ENCODE measurements around the gene NR3C1.

NR3C1 gene

DNA sequence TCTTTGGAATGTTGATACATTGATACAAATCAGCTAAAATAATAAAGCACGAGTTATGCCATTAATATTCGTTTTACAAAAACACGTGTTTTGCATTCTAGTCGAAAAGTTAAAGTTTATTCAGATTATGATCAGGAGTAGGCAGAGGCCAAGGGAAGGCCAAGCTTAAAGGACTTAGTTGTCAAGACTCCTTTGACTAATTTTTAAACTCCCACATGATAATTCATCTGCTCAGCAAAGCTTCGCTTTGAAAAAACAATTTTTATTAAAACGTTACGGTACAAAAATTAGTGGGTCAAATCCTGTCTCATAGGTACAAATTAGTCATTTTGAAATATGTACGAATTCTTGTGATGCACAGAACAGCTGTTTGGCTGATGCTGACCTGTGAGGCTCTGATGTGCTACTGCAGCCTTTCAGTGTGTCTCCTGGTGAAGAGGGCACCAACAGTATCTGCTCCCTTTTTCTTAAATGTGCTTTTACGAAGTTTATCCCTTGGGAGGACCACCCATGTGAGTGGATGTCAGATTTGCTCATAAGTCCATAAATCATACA, 23.0 kb upstream of the NR3C1 start:
- DNase-seq (ENCODE audit: low read depth, low spot score), result no peak

DNA sequence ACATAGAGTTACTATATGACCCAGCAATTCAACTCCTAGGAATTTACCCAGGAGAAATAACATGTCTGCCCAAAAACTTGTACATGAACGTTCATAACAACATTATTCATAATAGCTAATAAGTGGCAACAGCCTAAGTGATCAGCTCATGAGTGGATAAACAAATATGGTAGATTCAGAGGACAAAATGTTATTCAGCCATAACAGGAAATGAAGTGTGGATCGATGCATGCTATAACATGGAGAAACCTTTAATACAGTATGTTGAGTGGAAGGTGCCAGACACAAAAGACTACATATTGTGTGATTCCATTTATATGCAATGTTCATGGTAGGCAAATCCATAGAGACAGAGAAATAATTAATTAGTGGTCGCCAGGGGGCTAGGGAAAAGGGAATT, 22.3 kb upstream of the NR3C1 start:
- no peak for DNase-seq (ENCODE audit: low read depth, low spot score)

DNA sequence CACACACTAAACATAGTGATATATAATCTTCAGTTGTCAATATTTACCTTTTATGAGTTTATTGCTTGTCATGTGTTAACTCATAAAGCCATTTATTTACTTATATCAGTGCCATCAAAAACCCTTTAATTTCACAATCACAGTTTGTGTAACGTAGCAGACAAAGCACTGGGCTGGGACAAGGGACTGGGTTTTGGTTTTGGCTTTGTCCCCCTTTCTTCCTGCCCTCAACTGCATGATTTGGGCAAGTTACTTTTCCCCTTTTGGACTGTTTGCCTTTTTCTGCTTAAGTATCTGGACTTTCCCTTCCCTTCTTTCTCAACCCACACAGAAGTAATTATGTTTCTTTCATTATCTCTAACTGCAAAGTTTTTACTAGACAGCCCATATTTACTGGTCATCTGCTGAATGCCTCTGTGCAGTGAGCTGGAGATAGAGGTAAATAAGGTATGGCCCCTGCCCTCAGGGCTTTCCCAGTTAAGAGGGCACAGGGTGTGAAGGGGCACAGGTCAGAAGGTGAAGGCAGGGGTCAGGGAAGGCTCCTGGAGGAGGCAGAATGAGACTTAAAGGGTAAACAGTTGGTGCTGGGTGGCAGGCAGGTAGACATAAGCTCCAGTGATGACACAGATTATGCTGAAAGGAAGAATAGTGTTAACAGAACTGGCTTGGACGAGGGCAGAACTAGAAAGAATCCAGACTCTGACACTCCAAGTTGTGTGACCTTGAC, 14.8 kb upstream of the NR3C1 start:
- no peak for DNase-seq (ENCODE audit: low read depth, low spot score)

DNA sequence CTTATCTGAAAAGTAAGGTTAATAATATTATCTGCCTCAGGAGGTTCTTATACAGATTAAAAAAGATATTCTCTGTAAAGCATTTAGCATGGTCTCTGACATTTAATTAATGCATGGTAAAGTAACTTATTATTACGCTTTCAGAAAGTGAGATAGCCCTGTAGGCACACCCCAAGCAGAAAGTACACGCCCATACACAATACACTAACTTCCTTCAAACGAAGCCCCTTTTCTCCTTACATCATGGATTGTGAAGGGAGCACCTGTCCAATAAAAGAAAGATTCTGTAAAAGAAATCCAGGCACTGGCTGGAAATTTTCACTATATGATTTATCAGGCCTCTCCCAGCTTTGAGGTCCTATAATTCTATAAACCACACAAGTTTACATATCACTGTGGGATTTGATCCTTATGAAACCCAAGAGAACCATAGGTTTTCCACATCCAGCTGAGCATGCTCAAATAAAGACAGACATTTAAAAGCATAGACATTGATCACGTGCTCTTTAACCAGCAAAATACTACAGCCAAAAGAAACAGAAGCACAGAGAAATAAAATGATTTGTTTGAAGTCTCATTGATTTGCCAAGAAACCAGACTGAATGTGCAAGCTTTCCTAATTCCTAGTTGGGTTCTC, 14.1 kb upstream of the NR3C1 start:
- DNase-seq (ENCODE audit: low read depth, low spot score), result no peak

DNA sequence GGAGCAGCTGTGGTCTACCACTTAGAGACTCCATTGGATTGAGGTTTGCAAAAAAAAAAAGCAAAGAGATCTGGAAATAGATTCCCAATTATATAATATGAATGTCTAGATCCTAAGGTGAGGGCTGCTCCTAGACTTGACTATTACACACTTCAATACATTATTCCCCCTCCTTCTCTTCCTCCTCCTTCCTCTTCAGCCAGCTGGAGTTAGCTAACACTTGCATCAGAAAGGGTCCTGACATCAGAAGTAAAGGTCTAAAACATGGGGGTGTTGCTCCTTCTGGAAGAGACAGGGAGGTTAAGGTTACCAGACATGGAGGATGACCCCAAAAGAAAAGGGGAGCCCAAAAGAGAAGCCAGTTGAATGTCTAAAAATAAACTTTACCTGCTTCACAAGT, 12.9 kb upstream of the NR3C1 start:
- DNase-seq (ENCODE audit: low read depth, low spot score), result no peak

DNA sequence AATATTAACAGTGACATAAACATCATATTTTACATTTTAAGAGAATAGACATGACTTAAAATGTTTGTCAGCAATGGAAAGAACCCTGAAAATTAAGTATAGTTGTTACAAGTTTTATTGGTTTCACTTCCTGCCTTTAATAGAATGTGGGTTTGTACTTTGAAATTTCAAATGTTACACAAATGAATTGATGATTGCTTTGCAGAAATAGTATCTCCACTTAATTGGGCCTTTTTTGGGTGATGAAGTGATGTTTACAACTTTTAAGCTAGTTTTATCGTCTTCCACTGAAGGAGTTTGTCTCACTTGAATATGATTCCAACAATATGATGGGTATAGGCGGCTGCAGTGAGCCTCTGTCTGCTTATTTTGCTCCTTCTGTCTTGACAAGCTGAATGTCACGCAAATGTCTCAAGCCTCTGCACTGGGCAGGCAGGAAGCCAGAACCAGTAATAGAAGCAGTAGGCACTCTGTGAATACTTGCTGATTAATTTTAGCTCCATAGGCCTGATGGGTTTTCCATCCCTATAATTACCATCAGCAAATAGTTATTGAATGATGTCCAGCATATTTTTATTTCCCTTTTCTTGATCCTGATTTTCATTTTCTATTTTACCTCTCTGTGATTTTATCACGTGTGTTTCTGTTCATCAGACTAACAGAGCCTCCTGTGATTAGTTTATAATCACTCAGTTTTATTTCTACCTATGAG, 10.6 kb upstream of the NR3C1 start:
- no peak for DNase-seq (ENCODE audit: low read depth, low spot score)

DNA sequence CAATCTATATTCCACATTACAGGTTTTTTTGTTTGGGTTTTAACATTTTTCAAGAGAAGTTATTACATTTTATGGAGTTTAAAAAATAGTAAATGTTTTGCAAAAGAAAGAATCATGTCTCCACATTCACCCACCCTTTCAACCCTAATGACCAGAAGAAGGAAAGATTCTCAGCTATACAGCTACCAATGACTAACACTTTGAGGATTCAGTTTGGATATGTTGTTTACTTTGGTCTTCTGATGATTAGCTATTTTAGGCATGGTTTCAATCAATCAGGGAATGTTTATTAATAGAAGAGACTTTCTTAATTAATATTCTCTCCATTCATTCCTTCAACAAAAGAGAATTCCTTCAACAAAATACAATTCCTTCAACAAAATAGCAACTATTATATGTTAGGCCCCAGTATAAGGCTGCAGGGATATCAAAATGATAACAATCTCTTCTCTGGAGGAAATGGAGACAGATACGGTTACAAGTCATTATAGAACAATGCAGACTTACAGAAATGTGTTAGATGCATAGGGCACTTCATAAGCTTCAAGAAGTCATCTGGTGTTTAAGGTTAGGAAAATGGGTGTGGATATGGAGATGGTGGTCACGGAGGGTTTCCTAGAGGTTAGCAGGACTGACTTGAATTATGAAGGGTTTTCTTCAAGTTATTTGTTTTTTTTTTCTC, 9.3 kb upstream of the NR3C1 start:
- DNase-seq (ENCODE audit: low read depth, low spot score), result no peak

DNA sequence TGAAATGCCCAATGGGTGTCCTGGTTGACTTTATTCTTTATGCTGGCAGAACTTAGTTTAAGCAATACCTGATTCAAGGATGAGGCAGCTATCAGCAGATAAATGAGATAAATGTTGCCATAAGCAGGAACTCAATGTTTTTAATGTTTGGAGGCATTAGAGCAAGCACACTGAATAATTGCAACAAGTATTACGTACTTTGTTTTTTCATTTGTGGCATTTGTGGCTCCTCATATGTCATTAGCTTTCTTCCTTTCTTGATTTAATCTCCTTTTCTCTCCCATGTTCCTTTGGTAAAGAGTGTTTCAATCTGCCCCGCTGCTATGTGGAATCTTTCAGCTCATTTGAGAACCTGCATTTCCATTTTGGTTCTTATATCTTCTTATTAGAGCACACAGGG, 6.4 kb upstream of the NR3C1 start:
- DNase-seq (ENCODE audit: low read depth, low spot score), result no peak

DNA sequence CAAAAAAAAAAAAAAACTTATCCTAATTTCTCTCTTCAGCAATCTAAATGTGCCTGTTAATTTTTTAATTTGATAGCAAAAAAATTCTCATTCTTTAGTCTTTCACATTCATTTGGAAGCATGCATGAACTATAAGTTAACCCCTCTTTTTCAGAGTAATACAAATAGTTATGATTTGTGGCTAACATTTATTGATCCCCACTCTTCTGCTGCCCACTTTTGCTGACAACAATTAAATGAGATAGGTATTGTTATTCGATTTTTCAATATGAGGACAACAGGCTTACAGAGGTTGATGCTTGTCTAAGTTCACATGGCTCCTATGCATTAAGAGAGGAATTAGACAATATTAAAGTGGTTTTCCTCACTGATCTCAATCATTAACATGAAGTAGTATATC, 2.9 kb upstream of the NR3C1 start:
- no peak for DNase-seq (ENCODE audit: low read depth, low spot score)

DNA sequence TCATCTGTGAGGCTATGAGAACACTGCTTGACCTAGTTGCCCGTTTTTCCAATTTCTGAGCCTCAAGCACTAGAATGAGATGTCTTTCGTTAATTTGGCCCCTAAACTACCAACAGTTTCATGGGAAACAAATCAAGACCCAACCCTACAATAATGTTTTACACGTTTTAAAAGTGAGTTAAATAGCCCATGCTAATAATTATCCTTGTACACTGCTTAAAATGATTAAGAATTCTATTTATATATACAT, 2.3 kb upstream of the NR3C1 start:
- DNase-seq (ENCODE audit: low read depth, low spot score), result no peak

DNA sequence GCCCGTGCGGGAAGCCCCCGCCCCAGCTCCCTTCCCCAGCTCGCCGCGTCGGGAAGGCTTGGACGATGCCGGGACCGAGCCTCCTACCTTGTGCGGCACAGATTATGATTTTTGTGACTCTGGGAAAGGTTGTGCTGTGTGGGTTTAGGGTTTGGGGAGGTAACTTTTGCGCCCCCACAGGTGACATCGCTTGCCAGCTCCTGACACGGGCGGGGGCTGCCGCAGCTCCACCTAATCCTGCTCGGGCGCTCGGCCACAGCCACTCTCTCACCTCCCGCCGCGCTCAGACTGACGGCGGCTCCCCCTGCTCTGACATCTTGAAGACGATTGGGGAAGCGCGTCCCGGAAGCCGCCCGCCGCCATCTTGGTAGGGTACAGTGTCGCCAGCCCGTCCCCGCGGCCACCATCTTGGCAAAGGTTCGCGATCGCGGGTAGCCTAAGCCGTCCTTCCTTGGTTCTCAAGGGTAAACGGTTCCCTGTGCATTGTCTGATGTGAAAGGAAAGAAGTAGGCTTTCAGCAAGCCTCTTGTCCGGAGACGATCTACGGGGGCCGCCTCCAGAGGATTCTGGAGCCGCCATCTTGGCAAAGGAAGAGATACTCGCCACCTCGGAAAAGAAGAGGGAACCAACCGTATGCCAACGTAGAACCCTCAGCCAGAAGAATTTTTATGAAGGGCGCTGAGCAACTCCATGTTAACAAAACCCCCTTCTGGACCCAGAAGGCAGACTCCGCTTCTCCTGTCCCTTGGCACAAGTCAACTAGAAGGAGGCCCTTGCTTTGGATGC, 1.8 kb upstream of the NR3C1 start:
- peak; percentile 90 for DNase-seq (ENCODE audit: low read depth, low spot score)

DNA sequence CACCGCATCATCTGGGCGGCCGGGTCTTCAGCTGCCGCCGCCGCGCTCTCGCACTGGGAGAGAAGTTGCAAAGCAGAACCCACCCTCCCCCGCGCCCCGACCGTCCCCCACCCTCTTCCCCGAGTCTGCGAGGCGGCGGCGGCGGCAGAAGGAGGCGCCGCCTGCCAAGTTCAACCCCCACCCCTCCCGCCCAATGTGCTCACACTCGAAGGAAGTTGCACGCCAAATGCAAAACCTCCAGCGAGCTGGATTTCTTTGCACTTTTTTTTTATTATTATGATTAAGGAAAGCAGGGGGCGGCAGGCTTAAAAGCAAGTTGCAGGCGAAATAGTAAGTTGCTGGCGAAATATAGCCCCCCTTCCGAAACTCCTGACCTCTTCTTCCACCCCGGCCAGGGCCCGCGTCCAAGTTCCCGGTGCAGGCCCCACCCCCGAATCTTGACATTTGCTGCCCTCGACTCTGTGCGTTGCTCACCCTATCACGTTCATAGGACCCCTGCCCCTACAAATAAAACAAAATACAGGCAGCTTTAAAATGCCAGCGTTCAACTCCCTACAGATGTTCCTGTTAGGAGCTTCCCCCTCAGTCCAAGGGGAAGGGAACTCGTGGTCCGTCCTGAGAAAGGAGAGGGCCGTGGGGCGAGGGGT, 1.1 kb upstream of the NR3C1 start:
- peak; percentile 54 for DNase-seq (ENCODE audit: low read depth, low spot score)

DNA sequence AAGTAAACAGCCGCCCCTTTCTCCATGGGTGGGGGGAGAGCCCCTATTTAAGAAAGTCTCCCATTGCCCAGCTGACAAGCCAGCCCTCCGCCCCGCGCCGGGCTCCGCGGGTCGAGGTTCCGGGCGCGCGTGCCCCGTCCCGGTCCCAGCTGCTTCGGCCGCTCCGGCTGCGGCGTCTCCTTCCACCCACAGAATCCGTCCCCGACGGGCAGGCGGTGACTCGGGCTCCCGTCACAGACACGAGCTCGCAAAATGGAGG, 223 bp downstream of the NR3C1 start:
- peak; percentile 52 for DNase-seq (ENCODE audit: low read depth, low spot score)

DNA sequence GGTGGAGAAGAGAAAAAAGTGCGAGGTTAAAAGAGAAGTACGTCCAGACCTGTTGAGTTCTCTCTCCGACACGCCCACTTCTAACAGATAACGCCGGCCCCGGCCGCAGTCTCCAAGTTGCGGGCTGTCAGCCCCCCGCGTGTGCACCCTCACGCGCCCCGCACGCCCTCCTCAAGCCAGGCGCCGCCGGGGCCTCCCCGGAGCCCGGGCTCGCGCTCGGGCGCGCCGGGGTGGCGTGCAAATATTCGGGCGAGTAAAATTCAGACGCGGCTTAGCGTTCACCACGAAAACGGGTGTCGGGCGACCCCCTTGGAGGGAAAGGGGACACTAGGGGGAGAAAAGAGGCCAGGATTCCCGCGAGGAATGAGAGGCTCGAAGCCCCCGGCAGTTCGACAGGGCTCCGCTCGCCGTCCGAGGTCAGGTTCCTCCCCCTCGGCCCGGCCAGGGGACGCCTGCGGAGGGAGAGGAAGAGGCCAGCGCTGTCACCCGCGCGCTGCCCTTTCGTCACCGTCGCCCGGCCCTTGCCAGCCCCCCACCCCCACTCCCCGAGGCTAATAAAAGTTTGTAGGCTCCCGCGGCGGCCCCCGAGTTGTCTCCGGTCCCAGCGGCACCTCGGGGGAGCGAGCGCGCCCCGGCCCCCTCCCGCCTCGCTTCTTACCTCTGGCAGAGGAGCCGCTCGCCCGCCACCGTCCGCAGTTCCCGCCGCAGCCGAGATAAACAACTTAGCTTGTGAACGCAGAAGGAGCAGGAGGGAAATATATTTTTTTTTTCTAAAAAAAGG, 743 bp downstream of the NR3C1 start:
- DNase-seq (ENCODE audit: low read depth, low spot score), result peak; percentile 48

DNA sequence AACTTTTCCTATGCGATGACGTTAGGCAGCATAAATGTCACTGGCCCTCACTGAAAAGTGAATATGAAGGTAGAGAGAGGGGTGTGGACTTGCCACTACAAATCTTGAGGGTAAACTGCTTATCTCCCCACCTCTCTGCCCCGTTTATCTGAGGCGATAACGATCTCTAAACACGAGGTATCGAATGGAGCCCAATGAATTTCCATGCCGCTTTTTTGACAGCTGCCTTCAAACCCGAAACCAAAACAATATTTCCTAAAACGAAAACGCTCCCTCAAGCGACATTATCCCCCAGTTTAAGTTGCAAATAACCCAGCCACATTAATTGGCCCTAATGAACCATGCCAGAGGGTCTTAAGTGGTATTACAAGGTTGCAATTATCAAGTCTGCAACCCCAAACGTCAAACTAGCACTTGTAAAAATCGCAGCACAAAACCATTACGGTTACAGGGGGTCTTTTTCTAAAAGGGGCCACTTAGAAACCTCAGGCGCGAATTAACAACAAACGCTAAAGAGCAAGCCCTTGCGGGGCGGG, 1.4 kb downstream of the NR3C1 start:
- no peak for DNase-seq (ENCODE audit: low read depth, low spot score)

DNA sequence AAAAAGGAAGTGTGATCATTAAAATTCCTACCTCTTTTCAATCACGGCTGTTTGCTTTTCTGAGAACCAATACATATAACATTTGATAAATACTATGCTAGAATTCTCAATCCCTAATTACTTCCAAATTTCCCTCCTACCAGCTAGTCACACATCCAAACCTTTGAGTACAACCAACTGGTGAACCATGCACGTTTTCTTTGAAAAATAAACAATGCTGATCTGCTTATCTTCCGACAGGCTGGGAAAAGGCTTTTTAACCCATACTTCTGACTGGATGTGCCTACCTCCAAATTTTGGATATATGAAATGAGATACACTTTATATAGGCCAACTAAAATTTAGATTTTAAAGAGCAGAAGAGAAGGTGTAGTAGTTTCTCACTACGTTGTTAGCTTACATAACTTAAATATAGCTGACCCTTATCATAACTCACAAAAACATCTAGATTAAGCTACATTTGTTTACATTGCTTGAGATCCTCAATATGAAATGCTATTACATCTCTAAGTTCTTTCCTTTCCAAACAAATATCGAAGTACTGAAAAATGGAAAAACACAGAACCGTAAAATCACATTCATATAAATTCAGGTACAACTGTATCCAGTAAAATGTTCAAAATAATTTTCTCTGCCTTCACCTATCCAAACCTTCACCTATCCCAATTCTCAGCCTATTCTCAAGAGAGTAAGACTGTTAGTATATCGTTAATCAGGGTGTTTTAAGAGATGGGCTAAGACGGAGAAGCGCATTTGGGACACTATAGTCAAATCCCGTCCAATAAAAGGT, 2.1 kb downstream of the NR3C1 start:
- no peak for DNase-seq (ENCODE audit: low read depth, low spot score)

DNA sequence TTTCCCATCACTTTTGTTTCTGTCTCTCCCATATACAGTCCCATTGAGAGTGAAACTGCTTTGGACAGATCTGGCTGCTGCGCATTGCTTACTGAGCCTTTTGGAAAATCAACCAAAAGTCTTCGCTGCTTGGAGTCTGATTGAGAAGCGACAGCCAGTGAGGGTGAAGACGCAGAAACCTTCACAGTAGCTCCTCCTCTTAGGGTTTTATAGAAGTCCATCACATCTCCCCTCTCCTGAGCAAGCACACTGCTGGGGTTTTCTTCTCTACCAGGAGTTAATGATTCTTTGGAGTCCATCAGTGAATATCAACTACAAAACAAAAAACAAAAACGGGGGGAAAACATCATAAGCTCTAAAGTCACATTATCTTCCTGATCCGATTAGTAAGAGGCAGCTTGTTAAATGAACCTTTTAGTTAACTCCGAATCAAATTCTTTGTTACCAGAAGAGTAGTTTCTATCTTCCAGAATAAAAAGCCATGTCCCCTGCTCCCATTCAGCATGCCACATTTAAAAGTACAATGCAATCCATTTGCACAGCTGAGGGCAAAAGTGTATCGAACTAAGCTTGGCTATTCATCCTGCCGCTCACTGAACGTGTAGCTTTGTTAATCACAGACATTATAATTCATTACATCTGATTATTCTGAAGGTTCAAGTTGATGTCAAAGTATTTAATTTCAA, 2.8 kb downstream of the NR3C1 start:
- DNase-seq (ENCODE audit: low read depth, low spot score), result no peak

DNA sequence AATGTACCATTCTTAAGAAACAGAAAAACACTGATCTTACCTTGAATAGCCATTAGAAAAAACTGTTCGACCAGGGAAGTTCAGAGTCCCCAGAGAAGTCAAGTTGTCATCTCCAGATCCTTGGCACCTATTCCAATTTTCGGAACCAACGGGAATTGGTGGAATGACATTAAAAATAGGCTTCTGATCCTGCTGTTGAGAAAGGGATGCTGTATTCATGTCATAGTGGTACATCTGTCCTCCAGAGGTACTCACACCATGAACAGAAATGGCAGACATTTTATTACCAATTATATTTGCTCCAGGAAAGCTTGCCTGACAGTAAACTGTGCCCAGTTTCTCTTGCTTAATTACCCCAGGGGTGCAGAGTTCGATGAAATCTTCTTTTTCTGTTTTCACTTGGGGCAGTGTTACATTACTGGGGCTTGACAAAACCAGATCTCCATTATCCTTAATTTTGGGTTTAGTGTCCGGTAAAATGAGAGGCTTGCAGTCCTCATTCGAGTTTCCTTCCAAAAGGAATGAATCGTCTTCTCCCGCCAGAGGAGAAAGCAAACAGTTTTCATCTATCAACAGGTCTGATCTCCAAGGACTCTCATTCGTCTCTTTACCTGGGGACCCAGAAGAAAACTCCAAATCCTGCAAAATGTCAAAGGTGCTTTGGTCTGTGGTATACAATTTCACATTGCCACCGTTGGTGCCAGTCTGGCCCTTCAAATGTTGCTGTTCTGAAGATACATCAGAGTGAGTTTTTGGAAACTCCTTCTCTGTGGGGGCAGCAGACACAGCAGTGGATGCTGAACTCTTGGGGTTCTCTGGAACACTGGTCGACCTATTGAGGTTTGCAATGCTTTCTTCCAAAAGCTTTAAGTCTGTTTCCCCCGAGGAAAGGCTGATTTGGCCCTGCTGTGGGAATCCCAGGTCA, 3.6 kb downstream of the NR3C1 start:
- no peak for DNase-seq (ENCODE audit: low read depth, low spot score)
